Pancreas (tissue), 10 donors: ENCODE measurements around the gene MAP2K3. TPM values are rescaled to one million over a fixed set of nuclear protein-coding genes. Genes with fewer than 3 reads are reported as not detected.
"Not testable (repeated sequence)": the region's sequence is repeated elsewhere in the genome, so short reads cannot be mapped to it uniquely, and the experiment has no call there.

Experiments
- ATAC-seq, 4 donors: fragments of 200-7000 bp; cut with Tn5 transposase; one replicate each; pipeline versions ENCODE4 v1.8.0 to v1.9.1; 2020; ENCODE audit warnings: mild to moderate bottlenecking in 4 of 4, moderate library complexity in 4 of 4
- DNase-seq, 6 donors: peaks; one replicate each; pipeline ENCODE4 v3.0.0-alpha.2; 2020
- FAIRE-seq: peaks from 2 replicates; lab custom pipeline; 2012; peaks lifted over from hg19 to GRCh38; lab: Jason Lieb, UNC
- H3K27ac ChIP-seq, 4 donors: fragments of 200-600 bp; sonication (generic); 1 replicate in 3 of 4; 2 replicates in 1 of 4; pipeline versions ENCODE4 v1.5.0 to v1.8.0; 2020
- H3K27me3 ChIP-seq, 4 donors: fragments of 200-600 bp; one replicate each; pipeline ENCODE4 v1.8.0; 2021
- H3K36me3 ChIP-seq, 3 donors: fragments of 200-600 bp; sonication (generic) in 1 of 3; one replicate each; pipeline versions ENCODE4 v1.5.0 to v1.8.0; 2020 to 2021
- H3K4me1 ChIP-seq, 3 donors: fragments of 200-600 bp; one replicate each; pipeline ENCODE4 v1.8.0; 2021
- H3K4me3 ChIP-seq, 4 donors: fragments of 200-600 bp; sonication (generic) in 2 of 4; one replicate each; pipeline versions ENCODE4 v1.5.0 to v1.8.0; 2020 to 2021
- H3K9me3 ChIP-seq, 4 donors: fragments of 200-600 bp; one replicate each; pipeline ENCODE4 v1.8.0; 2021
- WGBS, 2 donors: extraction: QIAGEN DNeasy Blood & Tissue Kit; methylation state at CpG; one replicate each; pipeline ENCODE4 v1.1.7; 2013; 5-methylcytosine and 5-hydroxymethylcytosine counted together
- intact Hi-C, 3 donors: fragments of 100-400 bp; cut with DNase I; formaldehyde crosslinking; loops; one replicate each; pipeline versions ENCODE4 v1.11.1 to v1.14.2; 2022
- polyA plus RNA-seq, 2 donors: library from polyadenylated mRNA; stranded (reverse); fragments of 200-250 nt; gene quantifications; one replicate each; pipeline ENCODE4 v1.2.3, GENCODE V29; 2013
- total RNA-seq, 6 donors: library from RNA; stranded (reverse); fragmentation: NEBNext Ultra II Directional in 4 of 6; extraction: Animal tissue kit (Norgen Biotek cat#: 25700) in 4 of 6; gene quantifications; one replicate each; pipeline versions ENCODE4 v1.2.1 to v1.2.4, GENCODE V29; 2021 to 2023
- TF ChIP-seq, protein P1 (sequence below), 4 donors: fragments of 200-600 bp; sonication (generic) in 3 of 4; IDR thresholded peaks; one replicate each; pipeline versions ENCODE4 v1.5.0 to v1.8.0; 2021; ENCODE audit warnings: antibody characterized with exemption in 4 of 4
- donor health status: healthy with polysubstance abuse.
- donor health status: DM: no; HTN: no; CAD: no; lungs with moderate emphysema.
- donor health status: DM: no; HTN: no; CAD: no.
- donor health status: control.
- donor health status: control.
- donor health status: Bipolar disorder and iron deficiency.
- donor health status: DM: yes; HTN: yes; CAD: no.
- donor health status: DM: no; HTN: no; CAD: no.
- donor health status: DM: no; HTN: no; CAD: no.
- donor health status: DM: yes; HTN: yes; CAD: no.

MAP2K3 gene
- total and polyA plus RNA-seq, 8 donors: 16.4 to 40.9 (median 22.0) TPM

- H3K27me3 ChIP-seq, H3K36me3 ChIP-seq, intact Hi-C loops, H3K27ac ChIP-seq, H3K4me1 ChIP-seq, H3K4me3 ChIP-seq, H3K9me3 ChIP-seq, DNase-seq, ATAC-seq, FAIRE-seq: not testable (repeated sequence)
- WGBS, 2 donors: 54 to 62% methylated on average over 2 of the region's 2 CpGs
Measured at GRCh38 chr17:21328778-21329177, 44.3 kb downstream of the MAP2K3 start.

- WGBS, 2 donors: 75 to 79% methylated on average over 9 of the region's 9 CpGs
- intact Hi-C loops: no loop called here
- Histone ChIP-seq H3K27ac (no peak overlapping the region), H3K27me3 (no peaks in the 10 kb centered on the region), H3K4me1 (no peaks in the 10 kb centered on the region), H3K9me3 (no peaks in the 10 kb centered on the region), H3K4me3 (no peak overlapping the region), H3K36me3 (no peaks in the 10 kb centered on the region)
- FAIRE-seq (no peak), ATAC-seq (no peak), DNase-seq (peak in 1 of 6 donors; percentile 32)
- TF ChIP-seq, protein P1, sequence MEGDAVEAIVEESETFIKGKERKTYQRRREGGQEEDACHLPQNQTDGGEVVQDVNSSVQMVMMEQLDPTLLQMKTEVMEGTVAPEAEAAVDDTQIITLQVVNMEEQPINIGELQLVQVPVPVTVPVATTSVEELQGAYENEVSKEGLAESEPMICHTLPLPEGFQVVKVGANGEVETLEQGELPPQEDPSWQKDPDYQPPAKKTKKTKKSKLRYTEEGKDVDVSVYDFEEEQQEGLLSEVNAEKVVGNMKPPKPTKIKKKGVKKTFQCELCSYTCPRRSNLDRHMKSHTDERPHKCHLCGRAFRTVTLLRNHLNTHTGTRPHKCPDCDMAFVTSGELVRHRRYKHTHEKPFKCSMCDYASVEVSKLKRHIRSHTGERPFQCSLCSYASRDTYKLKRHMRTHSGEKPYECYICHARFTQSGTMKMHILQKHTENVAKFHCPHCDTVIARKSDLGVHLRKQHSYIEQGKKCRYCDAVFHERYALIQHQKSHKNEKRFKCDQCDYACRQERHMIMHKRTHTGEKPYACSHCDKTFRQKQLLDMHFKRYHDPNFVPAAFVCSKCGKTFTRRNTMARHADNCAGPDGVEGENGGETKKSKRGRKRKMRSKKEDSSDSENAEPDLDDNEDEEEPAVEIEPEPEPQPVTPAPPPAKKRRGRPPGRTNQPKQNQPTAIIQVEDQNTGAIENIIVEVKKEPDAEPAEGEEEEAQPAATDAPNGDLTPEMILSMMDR (IDR thresholded peaks at IDR 0.05): no peak
Measured at GRCh38 chr17:21330436-21331160, 46.1 kb downstream of the MAP2K3 start.

DNA sequence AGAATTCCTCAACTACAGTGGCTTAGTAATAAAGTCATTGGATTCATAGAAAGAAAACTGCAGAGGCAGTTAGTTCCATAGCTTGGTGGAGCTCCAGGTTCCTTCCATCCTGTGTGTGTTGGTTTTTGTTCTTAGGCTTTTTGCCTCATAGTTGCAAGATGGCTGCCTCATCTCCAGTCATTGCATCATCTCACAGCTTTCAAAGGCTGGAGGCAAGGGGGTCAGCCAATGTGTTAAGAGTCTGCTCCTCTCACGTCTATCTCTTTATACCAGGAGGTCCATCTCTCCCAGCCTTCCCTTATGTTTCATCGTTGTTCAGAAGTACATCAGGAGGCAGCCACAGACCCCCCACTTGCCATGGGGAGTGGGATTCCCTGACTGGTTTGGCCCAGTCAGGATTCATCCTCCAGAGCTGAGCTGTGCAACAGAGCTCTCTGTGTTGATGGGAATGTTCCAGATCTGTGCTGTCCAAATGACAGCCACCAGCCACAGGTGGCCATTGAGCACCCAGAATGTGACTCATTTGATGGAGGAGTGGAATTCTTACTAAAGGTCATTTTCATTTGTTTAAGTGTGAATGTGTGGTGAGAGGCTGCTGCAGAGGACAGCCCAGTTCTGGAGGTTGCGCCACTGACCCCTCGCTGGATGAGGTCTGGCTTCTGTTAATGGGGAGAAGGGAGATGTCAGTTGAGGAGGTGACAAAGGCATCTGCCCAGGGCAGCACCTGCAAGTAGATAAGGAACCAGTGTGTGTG, 52.2 kb downstream of the MAP2K3 start:
- WGBS, 2 donors: 72 to 81% methylated on average over 4 of the region's 4 CpGs
- H3K27me3 ChIP-seq, intact Hi-C loops, H3K4me3 ChIP-seq, ATAC-seq, H3K4me1 ChIP-seq, H3K9me3 ChIP-seq, H3K36me3 ChIP-seq, H3K27ac ChIP-seq, FAIRE-seq: not testable (repeated sequence)
- DNase-seq: peak in 1 of 6 donors; percentile 8

- 60 to 67% methylated on average over 8 of the region's 8 CpGs for WGBS, 2 donors
- H3K36me3 ChIP-seq, intact Hi-C loops, H3K4me1 ChIP-seq, H3K4me3 ChIP-seq, H3K27me3 ChIP-seq, FAIRE-seq, H3K27ac ChIP-seq, H3K9me3 ChIP-seq, ATAC-seq: not testable (repeated sequence)
- DNase-seq: peak in 1 of 6 donors; percentile 21
Measured at GRCh38 chr17:21337981-21338625, 53.6 kb downstream of the MAP2K3 start.

- no peak overlapping the region for H3K27ac ChIP-seq
- intact Hi-C loops: no loop called here
- no peaks in the 10 kb centered on the region for H3K27me3 ChIP-seq
- DNase-seq (peak in 1 of 6 donors; percentile 43), ATAC-seq (no peak), FAIRE-seq (no peak)
- H3K4me3 ChIP-seq: no peak overlapping the region
- TF ChIP-seq, protein P1 (IDR thresholded peaks at IDR 0.05): no peak
- 31 to 39% methylated on average over 7 of the region's 7 CpGs for WGBS, 2 donors
- H3K36me3 ChIP-seq: no peaks in the 10 kb centered on the region
- no peaks in the 10 kb centered on the region for H3K9me3 ChIP-seq
- H3K4me1 ChIP-seq: no peaks in the 10 kb centered on the region
Measured at GRCh38 chr17:21339011-21339410, 54.5 kb downstream of the MAP2K3 start.

DNA sequence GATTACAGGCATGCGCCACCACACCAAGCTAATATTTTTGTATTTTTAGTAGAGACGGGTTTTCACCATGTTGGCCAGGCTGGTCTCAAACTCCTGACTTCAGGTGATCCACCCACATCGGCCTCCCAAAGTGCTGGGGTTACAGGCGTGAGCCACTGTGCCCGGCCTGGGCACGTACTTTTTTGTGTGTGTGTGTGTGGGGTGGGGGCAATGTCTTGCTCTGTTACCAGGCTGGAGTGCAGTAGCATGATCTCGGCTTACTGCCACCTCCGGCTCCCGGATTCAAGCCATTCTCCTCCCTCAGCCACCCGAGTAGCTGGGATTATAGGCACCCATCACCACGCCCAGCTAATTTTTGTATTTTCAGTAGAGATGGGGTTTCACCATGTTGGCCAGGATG, 55.1 kb downstream of the MAP2K3 start:
- peak in 2 of 6 donors; percentile 3 to 16 for DNase-seq
- ATAC-seq, intact Hi-C loops, H3K9me3 ChIP-seq, H3K4me3 ChIP-seq, H3K4me1 ChIP-seq, H3K27ac ChIP-seq, FAIRE-seq, H3K36me3 ChIP-seq, H3K27me3 ChIP-seq: not testable (repeated sequence)
- WGBS, 2 donors: 75 to 80% methylated on average over 11 of the region's 11 CpGs

DNA sequence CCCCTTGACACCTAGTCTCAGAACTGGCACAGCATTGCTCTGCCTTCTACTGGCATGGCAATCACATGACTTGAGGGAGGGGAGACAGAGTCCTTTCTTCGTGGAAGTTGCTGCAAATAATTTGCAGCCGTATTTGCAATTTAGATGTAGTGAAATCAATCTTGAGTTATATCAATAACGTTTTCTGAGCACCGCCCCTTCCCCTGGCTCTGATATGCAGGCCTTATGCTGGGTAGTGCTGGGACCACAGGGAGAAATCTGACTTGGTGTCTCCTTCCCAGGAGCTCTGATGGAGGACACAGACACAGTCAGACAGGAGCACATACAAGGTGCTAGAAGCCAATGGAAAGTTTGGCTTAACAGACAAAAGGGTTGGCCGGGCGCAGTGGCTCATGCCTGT, 55.9 kb downstream of the MAP2K3 start:
- WGBS, 2 donors: 71 to 72% methylated on average over 6 of the region's 6 CpGs
- H3K9me3 ChIP-seq, intact Hi-C loops, H3K27me3 ChIP-seq, H3K4me1 ChIP-seq, H3K4me3 ChIP-seq, H3K27ac ChIP-seq, H3K36me3 ChIP-seq, FAIRE-seq, ATAC-seq: not testable (repeated sequence)
- DNase-seq: peak in 1 of 6 donors; percentile 6

DNA sequence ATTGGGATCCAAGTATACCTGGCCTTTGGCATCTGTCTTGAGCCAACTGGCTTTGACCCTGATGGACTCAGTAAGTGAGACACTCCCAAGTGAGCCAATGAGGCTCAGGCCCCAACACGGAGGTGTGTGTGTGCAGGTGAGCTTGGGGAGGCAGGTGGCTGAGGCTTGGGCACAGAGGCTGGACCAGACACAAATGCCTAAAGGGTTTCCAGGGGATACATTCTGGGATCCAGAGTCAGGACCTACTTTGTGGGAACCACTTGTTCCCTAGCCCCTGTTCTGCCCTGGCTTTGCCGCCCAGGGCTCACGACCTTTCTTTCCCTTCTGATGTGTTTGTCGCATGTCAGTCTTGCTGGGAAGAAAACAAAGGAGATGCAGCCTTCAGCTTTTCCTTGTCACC, 56.8 kb downstream of the MAP2K3 start:
- 55 to 65% methylated on average over 3 to 4 of the region's 4 CpGs for WGBS, 2 donors
- H3K27me3 ChIP-seq, H3K36me3 ChIP-seq, H3K9me3 ChIP-seq, FAIRE-seq, H3K4me3 ChIP-seq, ATAC-seq, H3K4me1 ChIP-seq, intact Hi-C loops, H3K27ac ChIP-seq: not testable (repeated sequence)
- DNase-seq: peak in 2 of 6 donors; percentile 16 to 24

DNA sequence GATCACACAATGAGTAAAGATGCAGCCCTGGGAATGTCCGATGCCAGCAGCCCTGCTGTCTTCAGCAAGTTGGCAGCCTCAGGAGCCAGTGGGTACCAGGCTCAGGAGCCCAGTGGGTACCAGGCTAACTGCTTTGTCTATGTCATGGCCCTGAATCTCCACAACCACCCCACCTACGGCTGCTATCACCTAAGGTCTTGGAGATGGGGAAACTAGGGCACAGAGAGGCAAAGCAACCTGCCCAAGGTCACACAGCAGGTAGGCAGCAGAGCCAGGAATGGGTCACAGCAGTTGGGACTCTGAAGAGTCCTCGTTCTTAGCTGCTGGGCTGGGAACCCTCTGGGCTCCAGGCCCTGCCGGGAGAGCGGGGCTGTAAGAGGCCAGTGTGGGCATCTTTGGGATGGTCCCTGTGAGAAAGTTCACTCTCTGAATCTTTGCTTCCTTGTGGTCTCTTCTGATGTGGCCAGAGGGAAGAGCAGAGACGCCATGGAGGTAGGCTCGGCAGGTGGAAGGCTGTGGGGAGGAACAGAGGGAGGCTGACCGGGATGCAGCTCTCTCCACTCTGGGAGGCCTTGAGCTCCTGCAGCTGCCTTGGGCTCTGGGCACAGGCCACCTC, 57.5 kb downstream of the MAP2K3 start:
- H3K4me1 ChIP-seq, H3K27me3 ChIP-seq, ATAC-seq, H3K9me3 ChIP-seq, FAIRE-seq, H3K4me3 ChIP-seq, H3K36me3 ChIP-seq, intact Hi-C loops, H3K27ac ChIP-seq: not testable (repeated sequence)
- DNase-seq: peak in 2 of 6 donors; percentile 16 to 46
- 48 to 55% methylated on average over 8 of the region's 8 CpGs for WGBS, 2 donors
